Kidney glomerular epithelial cell (primary cell): ENCODE data around the gene MALL.
A peak's percentile ranks its signal among the peaks of the same experiment; 100 is the strongest.
"Not testable (repeated sequence)": the region's sequence is repeated elsewhere in the genome, so short reads cannot be mapped to it uniquely, and the experiment has no call there.

Experiments
- DNase-seq: peaks from one replicate; lab custom pipeline; 2025; lab: John Stamatoyannopoulos, UW

Gene MALL

GRCh38 chr2:110120171-110121051 is 4.8 kb upstream of the MALL start:
- no peak for DNase-seq

- DNase-seq = peak; percentile 28
Observed at GRCh38 chr2:110116033-110116710, 550 bp upstream of the MALL start.

DNA sequence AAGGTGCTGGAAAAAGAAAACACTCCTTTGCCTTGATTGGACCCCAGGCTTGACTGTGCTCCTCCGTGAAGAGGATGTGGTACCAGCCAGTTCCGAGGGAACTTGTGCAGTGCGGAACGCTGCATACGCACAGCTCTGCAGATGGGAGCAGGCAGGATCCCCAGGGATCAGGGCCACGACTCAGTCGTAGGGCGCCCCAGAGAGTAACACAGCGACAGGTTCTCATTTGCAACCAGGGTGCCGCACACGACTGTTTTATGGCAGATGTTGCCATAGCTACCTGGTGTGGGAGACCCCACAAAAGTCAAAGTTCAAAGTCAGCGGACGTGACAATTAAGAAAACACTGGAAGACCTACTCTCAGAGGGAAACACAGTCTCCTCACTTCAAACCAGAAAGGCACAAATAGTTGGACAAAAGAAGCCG is 779 bp downstream of the MALL start:
- DNase-seq = no peak

DNA sequence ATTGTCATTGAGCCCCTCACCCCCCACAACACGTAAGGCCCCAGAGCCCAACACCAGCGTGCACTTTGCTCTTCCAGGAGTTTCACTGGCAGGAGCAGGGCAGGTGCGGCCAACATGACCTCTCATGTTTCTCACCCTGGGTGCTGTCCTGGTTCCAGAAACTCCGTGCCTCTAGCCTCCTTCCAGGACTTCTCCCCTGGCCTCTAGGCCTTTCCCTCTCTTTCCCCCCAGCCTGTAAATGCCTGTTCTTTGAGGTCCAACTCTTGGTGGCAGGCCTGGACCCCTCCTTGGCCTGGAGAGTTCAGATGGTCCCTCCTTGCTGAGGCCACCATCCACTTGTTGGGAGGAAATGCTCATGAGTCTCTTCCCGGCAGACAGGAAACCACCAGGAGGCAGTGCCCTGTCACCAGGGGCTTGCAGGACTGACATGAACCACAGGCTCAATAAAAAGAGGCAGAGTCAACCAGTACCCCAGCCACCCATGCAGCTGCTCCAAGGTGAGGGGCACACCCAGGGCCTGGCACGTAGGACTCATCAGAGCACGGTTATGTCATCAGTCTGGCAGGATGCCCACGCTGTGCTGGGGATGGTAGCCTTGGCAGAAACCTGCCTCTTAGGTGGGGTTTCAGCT is 1.5 kb downstream of the MALL start:
- DNase-seq = no peak

DNA sequence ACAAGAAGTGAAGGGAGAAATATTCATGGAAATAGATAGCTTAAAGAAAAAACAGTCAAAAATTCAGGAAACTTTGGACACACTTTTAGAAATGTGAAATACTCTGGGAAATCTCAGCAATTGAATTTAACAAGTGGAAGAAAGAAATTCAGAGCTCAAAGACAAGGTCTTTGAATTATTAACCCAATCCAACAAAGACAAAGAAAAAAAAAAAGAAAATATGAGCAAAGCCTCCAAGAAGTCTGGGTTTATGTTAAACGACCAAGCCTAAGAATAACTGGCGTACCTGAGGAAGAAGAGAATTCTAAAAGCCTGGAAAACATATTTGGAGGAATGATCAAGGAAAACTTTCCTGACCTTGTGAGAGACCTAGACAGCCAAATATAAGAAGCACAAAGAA is 7.3 kb downstream of the MALL start:
- not testable (repeated sequence) for DNase-seq

GRCh38 chr2:110107092-110108079 is 8.2 kb downstream of the MALL start:
- DNase-seq = no peak

- DNase-seq = peak; percentile 36
Observed at GRCh38 chr2:110106642-110107041, 9.0 kb downstream of the MALL start.

DNA sequence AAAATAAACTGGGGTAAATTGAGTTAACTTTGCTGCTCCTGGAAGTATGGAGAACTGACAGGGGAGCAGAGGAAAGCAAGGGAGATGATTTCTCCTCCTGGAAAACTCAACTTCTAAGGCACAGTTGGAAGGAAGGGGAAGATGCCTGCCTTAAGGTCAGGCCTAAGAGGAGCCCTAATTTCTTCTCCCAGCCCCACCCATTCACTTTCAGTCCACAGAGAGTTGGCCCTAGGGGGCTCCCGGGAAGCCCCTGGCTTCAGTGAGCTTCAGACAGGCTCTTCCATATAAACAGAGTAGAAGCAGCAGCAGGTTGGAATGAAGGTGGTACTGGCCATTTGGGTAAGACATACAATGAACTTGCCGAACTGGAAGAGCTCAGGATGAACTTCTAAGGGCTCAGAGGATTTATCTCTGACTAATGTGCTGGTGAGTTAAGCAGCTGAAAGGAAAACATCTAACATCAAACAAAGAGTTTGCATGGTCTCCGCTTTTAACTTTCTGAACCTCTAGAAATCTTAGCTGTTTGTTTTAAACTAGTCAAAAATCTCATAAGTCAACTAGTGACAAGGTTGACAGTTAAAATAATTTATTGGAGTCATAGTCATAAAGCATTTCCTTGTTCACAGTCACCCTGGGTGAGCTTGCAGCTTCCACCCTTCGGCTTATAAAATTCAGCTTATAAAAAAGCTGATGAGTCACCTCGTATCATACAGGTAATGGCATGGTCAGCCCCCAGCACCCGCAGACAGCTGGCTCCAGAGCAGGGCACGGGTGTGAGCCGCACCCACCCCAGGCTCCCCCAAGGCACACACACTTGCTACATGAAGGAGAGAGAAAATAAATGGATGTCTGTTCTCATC is 9.8 kb downstream of the MALL start:
- peak; percentile 92 for DNase-seq

- no peak for DNase-seq
Observed at GRCh38 chr2:110105183-110105582, 10.4 kb downstream of the MALL start.

GRCh38 chr2:110104025-110104771 is 11.4 kb downstream of the MALL start:
- peak; percentile 99 for DNase-seq

DNA sequence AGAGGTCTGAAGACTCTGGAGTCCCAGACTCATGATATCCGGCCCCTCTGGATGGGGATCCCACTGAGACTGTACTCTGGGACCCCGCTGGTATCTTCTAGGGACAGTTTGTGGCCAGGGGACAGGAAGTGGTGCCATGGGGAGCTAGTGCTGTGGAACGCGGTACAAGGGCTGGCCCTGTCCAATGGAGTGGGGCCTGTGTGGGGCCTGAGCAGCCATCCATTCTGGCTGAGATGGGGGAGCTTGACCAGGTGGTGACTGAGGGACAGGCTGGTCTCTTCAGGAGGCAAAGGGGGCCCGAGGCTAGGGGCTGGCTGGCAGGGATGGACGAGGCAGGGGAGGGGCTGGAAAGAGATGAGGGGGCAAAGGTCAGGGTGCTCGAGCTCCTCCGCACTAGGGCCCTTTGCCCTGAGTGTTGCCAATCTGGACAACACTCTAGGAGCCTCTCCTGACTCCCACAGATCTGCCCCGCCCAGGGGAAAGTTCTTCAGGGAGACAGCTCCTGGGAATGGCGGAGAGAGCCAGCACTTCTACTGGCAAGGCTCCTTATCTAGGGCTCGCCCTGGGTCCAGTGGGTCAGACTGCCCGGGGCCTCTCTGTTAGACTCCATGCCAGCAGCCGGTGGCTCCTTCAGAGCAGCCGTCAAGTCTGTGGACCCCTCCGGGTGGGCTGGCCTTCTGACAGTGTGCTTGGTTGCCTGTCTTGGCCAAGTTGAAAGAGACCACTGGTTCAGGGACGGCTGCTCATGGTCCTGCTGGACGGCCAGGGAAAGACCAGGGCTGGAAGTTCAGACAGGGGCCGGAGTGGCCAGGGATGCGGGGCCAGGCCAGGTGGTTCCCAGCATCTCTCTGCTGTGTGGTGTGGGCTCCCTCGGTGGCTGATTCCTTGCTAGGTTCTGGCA is 12.3 kb downstream of the MALL start:
- no peak for DNase-seq

GRCh38 chr2:110101901-110102803 is 13.5 kb downstream of the MALL start:
- peak; percentile 62 for DNase-seq

- peak; percentile 99 for DNase-seq
Observed at GRCh38 chr2:110101280-110101844, 14.3 kb downstream of the MALL start.

DNA sequence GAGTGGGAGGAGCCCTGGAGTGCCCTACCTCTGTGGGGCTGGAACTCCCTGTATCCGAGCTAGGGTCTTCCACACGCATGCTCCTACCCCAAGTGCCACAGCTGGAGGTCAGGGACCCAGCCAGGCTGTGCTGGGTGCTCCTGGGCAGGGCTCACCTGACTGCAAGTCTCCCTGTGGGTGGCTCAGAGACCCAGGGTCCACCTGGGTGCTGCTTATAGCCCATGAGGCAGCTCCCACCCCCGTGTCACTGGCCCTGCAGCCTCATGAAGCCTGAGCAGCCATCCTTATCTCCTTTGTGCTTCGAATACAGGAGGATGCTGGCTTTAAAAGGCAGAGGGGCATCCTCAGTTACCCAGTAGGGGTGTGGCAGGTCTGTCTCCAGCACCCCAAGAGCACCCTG is 14.7 kb downstream of the MALL start:
- DNase-seq = not testable (repeated sequence)

- no peak for DNase-seq
Observed at GRCh38 chr2:110100480-110100879, 15.1 kb downstream of the MALL start.

DNA sequence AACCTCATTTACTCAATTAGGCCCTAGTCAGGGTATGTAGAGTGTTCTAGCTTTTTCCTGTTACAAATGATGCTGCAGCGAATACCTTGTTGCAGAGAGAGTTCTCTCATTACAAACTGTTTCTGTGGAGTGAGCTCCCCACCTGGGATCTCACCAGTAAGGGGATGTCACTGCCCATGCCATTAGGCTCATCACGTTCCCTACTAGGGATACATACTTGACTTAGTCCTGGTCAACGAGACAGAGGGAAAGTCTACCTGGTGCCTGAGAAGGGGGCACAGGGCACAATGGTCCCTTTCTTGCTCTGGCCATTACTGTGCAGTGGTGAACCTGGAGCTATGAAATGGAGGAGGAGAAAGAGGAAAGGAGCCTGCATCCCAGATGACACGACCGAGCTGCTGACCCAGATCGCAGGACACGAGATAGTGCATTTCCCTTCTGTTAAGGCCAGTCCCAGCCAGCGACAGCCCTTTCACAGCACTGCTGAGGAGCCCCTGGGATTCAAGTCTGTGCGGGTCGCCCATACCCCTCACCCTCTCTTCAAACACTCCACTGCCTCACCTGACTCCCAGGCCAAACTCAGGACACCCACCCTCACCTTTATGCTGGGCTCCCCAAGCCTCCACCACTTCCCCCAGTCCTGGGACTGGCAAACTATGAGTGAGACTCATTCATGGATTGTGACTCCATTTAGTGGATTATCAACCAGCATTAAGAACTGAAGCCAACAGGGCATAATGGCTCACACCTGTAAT is 16.0 kb downstream of the MALL start:
- no peak for DNase-seq

GRCh38 chr2:110099038-110099425 is 16.6 kb downstream of the MALL start:
- DNase-seq = no peak
